Nephron (organoid): Measurements from ENCODE around the gene KCNG2.

Experiments
- H3K27ac Mint-ChIP-seq, 3 experiments: 2 replicates each; pipeline ENCODE4 v1.8.0; 2020; ENCODE audit warnings: mixed read lengths in 3 of 3, mild to moderate bottlenecking in 2 of 3, moderate library complexity in 1 of 3
- H3K27me3 Mint-ChIP-seq: 2 replicates; pipeline ENCODE4 v1.8.0; 2021; ENCODE audit warnings: low read depth, mild to moderate bottlenecking, moderate library complexity, mixed read lengths
- H3K36me3 Mint-ChIP-seq: 2 replicates; pipeline ENCODE4 v1.8.0; 2020; ENCODE audit warnings: low read depth, mixed read lengths
- H3K4me1 Mint-ChIP-seq: 2 replicates; pipeline ENCODE4 v1.8.0; 2020; ENCODE audit warnings: mixed read lengths
- H3K4me3 Mint-ChIP-seq, 3 experiments: 2 replicates each; pipeline ENCODE4 v1.8.0; 2020; ENCODE audit warnings: mild to moderate bottlenecking in 3 of 3, mixed read lengths in 3 of 3, moderate library complexity in 2 of 3
- H3K9me3 Mint-ChIP-seq: 2 replicates; pipeline ENCODE4 v1.8.0; 2020; ENCODE audit warnings: mixed read lengths
- TF ChIP-seq, protein P1 (sequence below), 3 experiments: fragments of 200-600 bp; sonication (generic); IDR thresholded peaks; one replicate each; pipeline ENCODE4 v1.5.0; 2021; ENCODE audit warnings: antibody characterized with exemption in 3 of 3; ENCODE audit not compliant: unreplicated experiment in 3 of 3

KCNG2 gene

DNA sequence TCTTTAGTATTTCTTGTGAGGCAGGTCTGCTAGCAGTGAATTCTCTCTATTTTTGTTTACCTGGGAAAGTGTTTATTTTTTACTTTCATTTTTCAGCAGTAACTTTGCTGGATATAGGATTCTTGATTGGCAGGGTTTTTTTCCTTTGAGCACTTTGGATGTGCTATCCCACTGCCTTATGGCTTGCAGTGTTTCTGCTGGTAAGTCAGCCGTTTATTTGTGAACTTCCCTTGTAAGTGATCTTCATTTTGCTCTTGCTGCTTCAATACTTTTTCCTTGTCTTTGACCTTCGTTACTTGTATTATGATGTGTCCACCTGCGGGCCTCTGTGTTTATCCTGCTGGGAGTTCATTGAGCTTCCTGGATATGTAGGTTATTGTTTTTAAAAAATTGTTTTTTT lies 99.0 kb downstream of the KCNG2 start:
- Mint-ChIP-seq H3K4me1 (no peaks in the 10 kb centered on the region), H3K36me3 (peaks cover 61% of the 10 kb centered on the region), H3K9me3 (peaks cover 72% of the 10 kb centered on the region), H3K27ac (no peak overlapping the region), H3K4me3 (no peak overlapping the region), H3K27me3 (peaks cover 5% of the 10 kb centered on the region)
- TF ChIP-seq, protein P1, sequence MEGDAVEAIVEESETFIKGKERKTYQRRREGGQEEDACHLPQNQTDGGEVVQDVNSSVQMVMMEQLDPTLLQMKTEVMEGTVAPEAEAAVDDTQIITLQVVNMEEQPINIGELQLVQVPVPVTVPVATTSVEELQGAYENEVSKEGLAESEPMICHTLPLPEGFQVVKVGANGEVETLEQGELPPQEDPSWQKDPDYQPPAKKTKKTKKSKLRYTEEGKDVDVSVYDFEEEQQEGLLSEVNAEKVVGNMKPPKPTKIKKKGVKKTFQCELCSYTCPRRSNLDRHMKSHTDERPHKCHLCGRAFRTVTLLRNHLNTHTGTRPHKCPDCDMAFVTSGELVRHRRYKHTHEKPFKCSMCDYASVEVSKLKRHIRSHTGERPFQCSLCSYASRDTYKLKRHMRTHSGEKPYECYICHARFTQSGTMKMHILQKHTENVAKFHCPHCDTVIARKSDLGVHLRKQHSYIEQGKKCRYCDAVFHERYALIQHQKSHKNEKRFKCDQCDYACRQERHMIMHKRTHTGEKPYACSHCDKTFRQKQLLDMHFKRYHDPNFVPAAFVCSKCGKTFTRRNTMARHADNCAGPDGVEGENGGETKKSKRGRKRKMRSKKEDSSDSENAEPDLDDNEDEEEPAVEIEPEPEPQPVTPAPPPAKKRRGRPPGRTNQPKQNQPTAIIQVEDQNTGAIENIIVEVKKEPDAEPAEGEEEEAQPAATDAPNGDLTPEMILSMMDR (IDR thresholded peaks at IDR 0.05; ENCODE audit: unreplicated experiment in 3 of 3) = no peak

DNA sequence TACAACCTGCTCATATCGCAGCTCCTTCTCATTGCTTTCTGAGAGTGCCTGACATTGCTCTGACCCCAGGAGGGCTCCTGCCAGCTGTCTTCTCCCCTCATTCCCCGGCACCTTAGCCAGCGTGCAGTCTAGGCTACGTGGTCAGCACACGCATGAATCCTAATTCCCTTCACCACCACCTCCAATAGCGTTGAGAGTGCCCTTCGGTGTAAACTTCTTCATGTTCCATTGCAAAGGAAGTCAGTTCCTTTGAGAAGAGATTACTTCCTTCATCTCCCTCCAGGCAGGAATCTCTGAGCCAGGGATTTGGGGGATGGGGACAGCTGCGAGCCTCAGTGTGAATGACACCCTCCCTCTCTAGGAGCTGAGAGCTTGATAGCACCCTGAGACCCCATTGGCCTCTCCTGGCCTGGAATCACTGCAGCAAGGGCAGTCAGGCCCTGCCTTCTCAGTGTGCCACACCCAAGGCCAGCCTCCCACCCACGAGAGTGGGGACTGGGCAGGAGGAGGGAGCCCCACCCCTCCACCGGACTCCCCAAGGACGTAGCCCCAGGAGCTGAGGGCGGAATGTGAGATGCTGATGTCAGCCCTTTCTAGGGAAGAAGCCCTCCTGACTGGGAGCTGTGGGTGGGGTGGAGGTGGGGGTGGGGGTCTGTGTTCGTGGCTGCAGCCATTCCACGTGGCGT lies 100.3 kb downstream of the KCNG2 start:
- Mint-ChIP-seq H3K9me3 (peaks cover 62% of the 10 kb centered on the region), H3K27me3 (peaks cover 5% of the 10 kb centered on the region), H3K4me1 (no peaks in the 10 kb centered on the region), H3K27ac (no peak overlapping the region), H3K36me3 (peaks cover 65% of the 10 kb centered on the region), H3K4me3 (no peak overlapping the region)
- TF ChIP-seq, protein P1 (IDR thresholded peaks at IDR 0.05; ENCODE audit: unreplicated experiment in 3 of 3) = no peak

DNA sequence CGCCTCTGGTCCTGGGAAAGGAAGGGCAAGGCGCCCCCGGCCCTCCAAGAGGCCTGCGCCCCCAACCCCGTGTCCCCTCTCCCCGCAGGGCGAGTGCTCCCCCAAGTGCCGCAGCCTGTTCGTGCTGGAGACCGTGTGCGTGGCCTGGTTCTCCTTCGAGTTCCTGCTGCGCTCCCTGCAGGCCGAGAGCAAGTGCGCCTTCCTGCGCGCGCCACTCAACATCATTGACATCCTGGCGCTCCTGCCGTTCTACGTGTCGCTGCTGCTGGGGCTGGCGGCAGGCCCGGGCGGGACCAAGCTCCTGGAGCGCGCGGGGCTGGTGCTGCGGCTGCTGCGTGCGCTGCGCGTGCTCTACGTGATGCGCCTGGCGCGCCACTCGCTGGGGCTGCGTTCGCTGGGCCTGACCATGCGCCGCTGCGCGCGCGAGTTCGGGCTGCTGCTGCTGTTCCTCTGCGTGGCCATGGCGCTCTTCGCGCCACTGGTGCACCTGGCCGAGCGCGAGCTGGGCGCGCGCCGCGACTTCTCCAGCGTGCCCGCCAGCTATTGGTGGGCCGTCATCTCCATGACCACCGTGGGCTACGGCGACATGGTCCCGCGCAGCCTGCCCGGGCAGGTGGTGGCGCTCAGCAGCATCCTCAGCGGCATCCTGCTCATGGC lies 101.3 kb downstream of the KCNG2 start:
- Mint-ChIP-seq H3K4me1 (no peaks in the 10 kb centered on the region), H3K27me3 (peaks cover 5% of the 10 kb centered on the region), H3K4me3 (no peak overlapping the region), H3K36me3 (peaks cover 61% of the 10 kb centered on the region), H3K27ac (no peak overlapping the region), H3K9me3 (peaks cover 52% of the 10 kb centered on the region)
- TF ChIP-seq, protein P1 (IDR thresholded peaks at IDR 0.05; ENCODE audit: unreplicated experiment in 3 of 3) = no peak

DNA sequence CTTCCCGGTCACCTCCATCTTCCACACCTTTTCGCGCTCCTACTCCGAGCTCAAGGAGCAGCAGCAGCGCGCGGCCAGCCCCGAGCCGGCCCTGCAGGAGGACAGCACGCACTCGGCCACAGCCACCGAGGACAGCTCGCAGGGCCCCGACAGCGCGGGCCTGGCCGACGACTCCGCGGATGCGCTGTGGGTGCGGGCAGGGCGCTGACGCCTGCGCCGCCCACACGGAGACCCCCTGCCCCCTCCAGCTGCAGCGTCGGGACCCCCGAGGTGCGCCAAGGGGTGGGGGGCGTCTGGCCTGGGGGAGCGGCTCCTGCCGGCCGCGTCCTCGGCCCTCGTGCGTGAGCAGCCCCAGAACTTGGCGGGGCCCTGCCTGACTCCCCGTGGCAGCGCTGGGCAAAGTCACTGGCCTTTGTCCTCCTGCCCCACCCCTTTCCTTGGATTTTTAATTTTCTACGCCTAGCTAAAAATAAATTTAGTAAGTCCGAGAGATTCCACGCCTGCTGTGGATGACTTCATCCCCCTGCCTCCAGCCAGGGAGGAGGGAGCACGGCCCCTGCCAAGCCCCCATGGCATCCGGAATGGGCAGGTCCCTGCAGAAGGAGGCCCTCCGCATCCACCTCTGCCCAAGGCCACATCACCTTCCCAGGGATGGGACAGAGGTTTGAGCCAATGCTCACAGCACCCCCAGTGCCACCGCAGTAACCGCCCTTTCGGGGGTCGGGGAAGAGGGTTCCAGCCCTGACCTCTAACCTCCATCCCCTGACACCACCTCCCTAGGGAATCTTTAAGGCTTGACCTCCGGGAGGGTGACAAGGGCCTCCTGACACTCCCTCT lies 102.1 kb downstream of the KCNG2 start:
- H3K9me3 Mint-ChIP-seq = peaks cover 45% of the 10 kb centered on the region
- TF ChIP-seq, protein P1 (IDR thresholded peaks at IDR 0.05; ENCODE audit: unreplicated experiment in 3 of 3) = no peak
- no peaks in the 10 kb centered on the region for H3K4me1 Mint-ChIP-seq
- H3K27me3 Mint-ChIP-seq = peaks cover 5% of the 10 kb centered on the region
- no peak overlapping the region for H3K4me3 Mint-ChIP-seq
- peaks cover 61% of the 10 kb centered on the region for H3K36me3 Mint-ChIP-seq
- no peak overlapping the region for H3K27ac Mint-ChIP-seq

DNA sequence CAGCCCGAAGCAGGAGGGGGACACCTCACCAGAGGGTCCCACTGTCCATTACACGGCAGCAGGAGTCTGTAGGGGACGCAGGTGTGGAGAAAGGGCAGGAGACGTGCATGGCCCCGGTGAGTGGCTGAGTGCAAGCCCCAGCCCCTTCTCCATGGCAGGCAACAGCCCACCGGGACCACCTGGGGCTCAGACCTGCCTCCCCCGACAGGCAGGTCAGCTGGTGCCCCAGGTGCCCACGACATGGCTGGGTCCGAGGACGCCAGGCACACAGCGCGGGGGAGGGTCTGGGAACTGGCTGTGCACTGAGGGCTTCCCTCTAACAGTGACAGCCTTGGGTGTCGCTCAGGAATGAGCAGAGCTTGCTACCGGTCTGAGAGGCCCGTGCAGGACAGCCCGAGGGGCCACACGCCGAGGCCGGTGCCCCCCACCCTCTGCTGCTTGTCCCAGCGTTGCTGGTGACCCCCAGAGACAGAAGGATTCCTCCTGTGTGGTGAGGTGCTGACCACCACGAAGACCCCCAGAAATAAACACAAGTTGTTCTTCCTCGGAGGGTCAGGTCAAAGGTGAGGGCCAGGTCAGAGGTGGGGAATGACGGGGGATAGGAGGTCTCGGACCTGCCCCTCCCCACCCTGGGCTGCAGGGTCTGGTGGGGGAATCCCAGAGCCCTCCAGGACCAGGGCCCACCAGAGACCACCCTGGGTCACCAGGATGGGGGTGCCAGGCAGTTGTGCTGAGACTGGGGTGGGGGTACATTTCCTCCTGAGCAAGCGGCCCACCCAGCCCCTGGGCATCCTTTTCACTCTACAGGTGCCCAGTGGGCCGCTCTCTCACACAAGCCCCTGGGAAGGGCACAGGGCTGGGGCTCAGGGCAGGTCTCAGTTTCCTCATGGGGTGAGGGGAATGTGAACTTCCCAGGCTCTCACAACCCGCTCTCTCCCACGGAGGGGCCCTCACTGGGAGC lies 103.2 kb downstream of the KCNG2 start:
- Mint-ChIP-seq H3K27me3 (peaks cover 5% of the 10 kb centered on the region), H3K4me1 (peaks cover 5% of the 10 kb centered on the region), H3K9me3 (peaks cover 40% of the 10 kb centered on the region), H3K36me3 (peaks cover 61% of the 10 kb centered on the region), H3K4me3 (no peak overlapping the region), H3K27ac (no peak overlapping the region)
- TF ChIP-seq, protein P1 (IDR thresholded peaks at IDR 0.05; ENCODE audit: unreplicated experiment in 3 of 3) = no peak
